Aorta (tissue), 5 donors: ENCODE results near the gene LRRC73. TPM values are rescaled to one million over a fixed set of nuclear protein-coding genes. Genes with fewer than 3 reads are reported as not detected.

Source experiments
- ATAC-seq: fragments of 200-7000 bp; cut with Tn5 transposase; one replicate; pipeline ENCODE4 v1.9.1; 2022; ENCODE audit warnings: moderate library complexity; ENCODE audit not compliant: low FRiP score
- DNase-seq, 2 donors: peaks; one replicate each; pipeline ENCODE4 v3.0.0-alpha.2; 2020
- H3K27ac ChIP-seq, 2 donors: one replicate each; pipeline ENCODE4 v1.5.1; 2013; ENCODE audit warnings: low read length in 2 of 2, mild to moderate bottlenecking in 2 of 2, moderate library complexity in 2 of 2, control low read depth in 1 of 2, inconsistent platforms in 1 of 2, low read depth in 1 of 2
- H3K27me3 ChIP-seq, 2 donors: one replicate each; pipeline ENCODE4 v1.6.1; 2013; ENCODE audit warnings: control low read depth in 1 of 2, low read length in 1 of 2, mild to moderate bottlenecking in 1 of 2, moderate library complexity in 1 of 2; ENCODE audit not compliant: insufficient read depth in 2 of 2, control insufficient read depth in 1 of 2
- H3K36me3 ChIP-seq, 2 donors: one replicate each; pipeline ENCODE4 v1.6.1; 2013; ENCODE audit warnings: control low read depth in 1 of 2, low read length in 1 of 2, mild to moderate bottlenecking in 1 of 2; ENCODE audit not compliant: insufficient read depth in 2 of 2, control insufficient read depth in 1 of 2
- H3K4me1 ChIP-seq, 2 donors: one replicate each; pipeline ENCODE4 v1.6.1; 2013; ENCODE audit warnings: low read length in 2 of 2, control low read depth in 1 of 2, mild to moderate bottlenecking in 1 of 2, moderate library complexity in 1 of 2; ENCODE audit not compliant: insufficient read depth in 2 of 2, control insufficient read depth in 1 of 2
- H3K4me3 ChIP-seq, 2 donors: one replicate each; pipeline ENCODE4 v1.5.1; 2013; ENCODE audit warnings: low read length in 2 of 2, control low read depth in 1 of 2, mild to moderate bottlenecking in 1 of 2
- H3K9me3 ChIP-seq: one replicate; pipeline ENCODE4 v1.6.1; 2013; ENCODE audit warnings: mild to moderate bottlenecking, low read length; ENCODE audit not compliant: control insufficient read depth
- WGBS, 2 donors: extraction: QIAGEN DNeasy Blood & Tissue Kit; methylation state at CpG; one replicate each; pipeline ENCODE4 v1.1.7; 2013; 5-methylcytosine and 5-hydroxymethylcytosine counted together
- intact Hi-C, 2 donors: fragments of 100-400 bp; cut with DNase I; formaldehyde crosslinking; loops; one replicate each; pipeline versions ENCODE4 v1.14.2 to v1.15.0; 2022
- polyA plus RNA-seq, 2 donors: library from polyadenylated mRNA; stranded (reverse); fragments of 200-250 nt; gene quantifications; one replicate each; pipeline ENCODE4 v1.2.3, GENCODE V29; 2013
- total RNA-seq, 2 donors: library from RNA; stranded (reverse); fragmentation: NEBNext Ultra II Directional; extraction: Animal tissue kit (Norgen Biotek cat#: 25700); gene quantifications; one replicate each; pipeline ENCODE4 v1.2.1, GENCODE V29; 2021
- donor health status: healthy with polysubstance abuse.
- donor health status: Bipolar disorder and iron deficiency.
- donor health status: DM: no; HTN: no; CAD: no.
- donor health status: DM: no; HTN: no; CAD: no.
- donor health status: DM: yes; HTN: yes; CAD: no.

The LRRC73 gene
- total and polyA plus RNA-seq, 4 donors: 0.39 to 1.6 (median 0.56) TPM

DNA sequence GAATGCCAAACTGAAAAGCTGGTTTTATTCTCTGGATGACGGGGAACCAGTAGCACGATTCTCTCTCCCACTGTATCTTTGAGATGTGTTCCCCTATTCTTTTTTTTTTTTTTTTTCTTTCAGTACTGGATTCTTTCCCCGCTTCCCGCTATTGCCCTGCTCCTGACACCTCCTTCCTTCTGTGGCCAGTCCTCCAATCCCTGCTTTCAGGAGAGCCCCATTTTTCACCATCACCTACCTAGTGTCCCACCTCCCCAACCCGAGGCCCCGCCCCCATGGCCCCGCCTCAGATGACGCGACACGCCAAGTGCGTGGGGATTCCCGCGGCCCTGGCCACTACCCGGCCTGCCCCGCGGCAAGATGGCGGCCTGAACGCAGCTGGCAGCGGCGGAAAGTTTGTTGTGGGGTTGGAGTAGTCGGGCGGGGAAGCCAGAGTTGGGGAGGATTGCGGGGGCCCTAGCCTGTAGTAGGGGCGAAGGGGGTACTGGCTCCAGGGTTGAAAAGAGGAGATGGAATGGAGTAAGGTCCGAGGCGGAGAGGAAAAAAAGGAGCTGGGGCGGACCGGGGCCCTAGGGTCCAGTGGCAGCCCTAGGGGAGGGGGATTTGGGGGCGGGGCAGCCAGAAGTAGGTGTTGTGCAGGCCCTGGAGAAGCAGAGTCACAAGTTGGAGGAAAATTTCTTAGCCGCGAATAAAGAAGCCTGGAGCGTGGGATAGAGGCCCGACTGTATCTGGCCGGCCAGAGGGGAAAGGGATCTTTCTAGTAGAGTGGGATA lies 32.7 kb downstream of the LRRC73 start, which contains the start of gene TJAP1:
TJAP1 (plus strand) TSS at position 336 of the 773 bp plus-strand sequence. CDS start 21,432 bp downstream, outside the sequence.
- Histone ChIP-seq H3K9me3 (no peaks in the 10 kb centered on the region), H3K4me1 (peaks cover 0 to 5% of the 10 kb centered on the region in 2 donors), H3K27me3 (no peaks in the 10 kb centered on the region), H3K4me3 (peak within 1 kb of the TSS; percentile 72 to 92), H3K36me3 (no peaks in the 10 kb centered on the region), H3K27ac (peak within 1 kb of the TSS in 1 of 2 donors; percentile 42)
- WGBS, 2 donors: 1% methylated on average over 34 of the region's 34 CpGs
- intact Hi-C loops: loop anchor here in 1 of 2 donors (2.0 kb wide), 1 partner anchor 15 kb away; no protein-coding TSS in a partner anchor
- DNase-seq (peak; percentile 95 to 99), ATAC-seq (peak; percentile 99)

DNA sequence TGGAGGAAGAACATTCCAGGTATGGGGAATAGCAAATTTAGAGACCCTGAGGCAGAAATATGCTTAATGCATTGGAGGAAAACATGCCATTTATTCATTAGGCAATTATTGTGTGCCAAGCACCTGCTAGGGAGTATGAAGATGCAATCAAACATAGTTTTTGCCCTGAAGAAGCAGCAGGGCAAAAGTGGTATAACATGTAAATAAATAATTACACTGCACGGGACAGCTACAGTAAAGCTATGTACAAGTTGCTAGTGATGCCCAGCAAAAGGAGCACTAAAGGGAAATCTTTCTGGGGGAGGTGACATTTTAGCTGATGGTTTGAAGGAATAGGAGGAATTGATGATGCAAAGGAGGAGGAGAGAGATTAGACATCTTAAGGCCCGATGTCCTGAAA lies 33.4 kb downstream of the LRRC73 start:
- ATAC-seq (no peak), DNase-seq (no peak)
- no peaks in the 10 kb centered on the region for H3K9me3 ChIP-seq
- H3K4me1 ChIP-seq: peaks cover 0 to 5% of the 10 kb centered on the region in 2 donors
- H3K27me3 ChIP-seq: no peaks in the 10 kb centered on the region
- H3K27ac ChIP-seq: no peak overlapping the region
- 36% methylated on average over 2 of the region's 2 CpGs for WGBS, 2 donors
- intact Hi-C loops: no loop called here
- peak overlapping the region in 1 of 2 donors; percentile 92 for H3K4me3 ChIP-seq
- no peaks in the 10 kb centered on the region for H3K36me3 ChIP-seq

DNA sequence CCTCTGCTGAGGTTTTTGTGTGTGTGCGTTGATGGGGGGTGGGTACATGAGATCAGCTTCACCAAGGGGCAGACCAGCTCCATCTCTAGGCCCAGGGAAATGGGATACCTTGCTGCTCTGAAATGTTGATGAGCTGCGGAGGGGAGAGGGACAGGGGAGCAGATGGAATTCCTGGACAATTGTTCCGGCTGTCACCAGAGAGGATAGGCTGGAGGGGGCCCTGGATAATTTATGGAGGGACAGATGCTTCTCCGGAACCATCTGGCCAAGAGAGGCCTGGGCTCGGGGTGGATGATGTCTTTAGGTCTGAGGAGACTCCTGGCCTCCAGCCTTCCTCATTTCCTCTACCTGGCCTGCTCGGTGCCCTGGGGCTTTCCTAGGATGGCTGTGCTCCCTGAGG lies 34.6 kb downstream of the LRRC73 start:
- Histone ChIP-seq H3K9me3 (no peaks in the 10 kb centered on the region), H3K27ac (no peak overlapping the region), H3K27me3 (no peaks in the 10 kb centered on the region), H3K36me3 (no peaks in the 10 kb centered on the region), H3K4me1 (peaks cover 0 to 5% of the 10 kb centered on the region in 2 donors), H3K4me3 (no peak overlapping the region)
- DNase-seq (no peak), ATAC-seq (no peak)
- intact Hi-C loops: no loop called here
- 63 to 66% methylated on average over 6 of the region's 6 CpGs for WGBS, 2 donors

DNA sequence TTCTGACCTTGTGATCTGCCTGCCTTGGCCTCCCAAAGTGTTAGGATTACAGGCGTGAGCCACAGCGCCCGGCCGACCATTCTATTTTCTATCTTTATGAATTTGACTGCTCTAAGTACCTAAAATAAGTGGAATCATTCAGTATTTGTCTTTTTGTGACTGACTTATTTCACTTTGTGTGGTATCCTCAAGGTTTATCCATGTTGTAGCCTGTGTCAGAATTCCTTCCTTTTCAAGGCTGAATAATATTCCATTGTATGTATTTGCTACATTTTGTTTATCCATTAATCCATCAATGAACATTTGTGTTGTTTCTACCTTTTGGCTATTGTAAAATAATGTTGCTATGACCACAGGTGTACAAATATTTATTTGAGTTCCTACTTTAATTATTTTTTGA lies 37.6 kb downstream of the LRRC73 start:
- Histone ChIP-seq H3K9me3 (no peaks in the 10 kb centered on the region), H3K36me3 (no peaks in the 10 kb centered on the region), H3K27ac (no peak overlapping the region), H3K27me3 (no peaks in the 10 kb centered on the region), H3K4me3 (no peak overlapping the region), H3K4me1 (no peaks in the 10 kb centered on the region)
- DNase-seq: no peak
- whole genome bisulfite sequencing, 2 donors: 94 to 98% methylated on average over 4 of the region's 4 CpGs
- intact Hi-C loops: no loop called here
- no peak for ATAC-seq

DNA sequence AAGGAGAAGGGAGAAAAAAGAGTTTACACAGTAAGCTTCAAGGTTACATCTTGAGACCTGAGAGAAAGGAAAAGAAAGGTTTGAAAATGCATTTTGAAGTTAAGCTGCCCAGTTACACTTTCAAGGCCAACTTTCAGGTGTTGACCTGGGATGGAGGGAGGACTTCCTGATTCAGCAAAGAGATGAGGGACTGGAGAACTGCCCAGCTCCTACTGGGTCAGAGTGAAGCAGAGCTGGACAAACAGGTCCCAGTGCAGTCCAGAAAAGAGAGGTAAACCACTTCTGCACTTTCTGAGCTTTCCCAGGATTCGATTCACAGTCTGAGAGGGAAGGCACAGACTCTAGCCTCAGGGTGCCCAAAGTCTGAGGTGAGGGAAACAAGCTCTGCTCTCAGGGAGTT lies 38.7 kb downstream of the LRRC73 start:
- Histone ChIP-seq H3K9me3 (no peaks in the 10 kb centered on the region), H3K4me3 (no peak overlapping the region), H3K27ac (no peak overlapping the region), H3K4me1 (no peaks in the 10 kb centered on the region), H3K36me3 (no peaks in the 10 kb centered on the region), H3K27me3 (no peaks in the 10 kb centered on the region)
- DNase-seq (no peak), ATAC-seq (no peak)
- intact Hi-C loops: no loop called here
- 70 to 81% methylated on average over 1 of the region's 1 CpG for WGBS, 2 donors

DNA sequence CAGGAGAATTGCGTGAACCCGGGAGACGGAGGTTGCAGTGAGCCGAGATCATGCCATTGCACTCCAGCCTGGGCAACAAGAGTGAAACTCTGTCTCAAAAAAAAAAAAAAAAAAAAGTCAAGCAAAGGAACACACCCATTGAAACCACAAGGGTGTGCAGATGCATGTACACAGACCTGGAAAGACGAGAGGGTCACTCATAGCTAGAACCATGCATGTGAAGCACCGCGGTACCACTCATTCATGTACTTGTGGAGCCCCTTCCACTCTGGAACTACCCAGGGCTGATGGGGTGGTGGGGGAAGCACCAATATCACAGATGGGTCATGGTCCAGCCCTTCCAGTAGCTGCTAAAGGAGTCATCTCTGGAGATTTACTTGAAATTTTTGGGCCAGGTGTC lies 40.2 kb downstream of the LRRC73 start:
- Histone ChIP-seq H3K4me3 (no peak overlapping the region), H3K9me3 (no peaks in the 10 kb centered on the region), H3K4me1 (no peaks in the 10 kb centered on the region), H3K27me3 (no peaks in the 10 kb centered on the region), H3K27ac (no peak overlapping the region), H3K36me3 (no peaks in the 10 kb centered on the region)
- DNase-seq (no peak), ATAC-seq (no peak)
- intact Hi-C loops: no loop called here
- 88 to 94% methylated on average over 7 of the region's 7 CpGs for WGBS, 2 donors

DNA sequence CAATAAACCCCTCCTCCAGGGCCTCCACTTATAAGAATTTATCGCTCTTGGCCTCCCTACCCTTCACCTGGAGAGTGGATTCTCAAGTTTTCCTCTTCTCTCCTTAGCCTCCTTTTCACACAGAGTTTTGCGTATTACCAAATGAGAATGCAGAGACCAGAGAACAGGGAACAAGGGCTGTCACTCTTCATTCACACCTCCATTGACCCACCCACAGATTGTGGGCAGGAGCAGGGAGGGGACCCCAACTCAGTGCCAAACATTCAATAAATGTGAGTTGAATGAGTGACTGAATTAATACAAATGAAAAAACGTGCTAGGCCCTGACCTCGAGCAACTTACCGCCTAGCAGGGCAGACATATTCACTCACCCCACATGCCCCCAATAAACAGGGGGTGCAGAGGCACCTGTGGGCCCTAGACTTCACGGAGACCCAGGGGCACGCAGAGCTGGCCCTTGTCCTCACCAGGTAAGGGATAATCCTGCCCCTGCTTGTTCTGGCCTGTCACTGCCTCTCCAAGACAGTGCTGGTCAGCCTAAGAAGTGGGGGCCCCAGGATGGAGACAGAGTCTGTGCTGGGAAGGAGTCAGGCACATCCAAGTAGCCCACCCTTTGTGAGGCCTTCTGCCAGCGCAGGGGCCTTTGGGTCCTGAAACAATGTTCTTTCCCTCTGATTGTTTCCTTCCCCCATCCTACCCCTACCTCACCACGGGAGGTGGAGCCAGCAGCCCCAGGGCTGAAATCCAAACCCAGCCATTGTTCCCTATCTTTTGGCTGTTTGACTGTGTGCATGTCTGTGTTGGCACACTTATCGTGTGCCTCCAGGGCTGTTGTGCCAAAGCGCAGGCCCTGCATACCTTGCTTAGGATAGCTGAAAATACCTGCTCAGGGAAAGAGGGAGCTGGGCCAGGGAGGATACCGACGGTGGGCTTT lies 41.1 kb downstream of the LRRC73 start:
- Histone ChIP-seq H3K27ac (no peak overlapping the region), H3K4me3 (no peak overlapping the region), H3K4me1 (no peaks in the 10 kb centered on the region), H3K9me3 (no peaks in the 10 kb centered on the region), H3K27me3 (no peaks in the 10 kb centered on the region), H3K36me3 (no peaks in the 10 kb centered on the region)
- peak; percentile 26 for ATAC-seq
- intact Hi-C loops: no loop called here
- no peak for DNase-seq
- 68 to 71% methylated on average over 13 of the region's 13 CpGs for WGBS, 2 donors

DNA sequence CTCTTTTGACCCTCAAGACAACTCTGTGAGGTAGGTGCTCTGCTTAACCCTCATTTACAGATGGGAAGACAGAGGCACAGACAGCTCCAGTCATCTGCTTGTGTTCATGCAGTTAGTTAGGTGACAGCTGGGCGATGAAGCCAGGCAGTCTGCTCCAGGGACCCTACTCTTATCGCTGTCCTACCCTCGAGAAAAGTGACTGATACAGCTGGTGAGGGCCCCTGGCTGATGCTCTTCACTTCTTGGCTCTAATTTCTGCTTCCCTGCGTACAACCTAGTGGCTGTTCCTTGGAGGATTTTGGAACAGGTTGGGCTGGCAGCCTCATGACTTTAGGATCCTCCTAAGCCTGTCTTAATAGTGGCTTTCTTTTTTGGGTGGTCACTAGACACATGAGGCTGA lies 41.9 kb downstream of the LRRC73 start:
- no peaks in the 10 kb centered on the region for H3K4me1 ChIP-seq
- no peaks in the 10 kb centered on the region for H3K36me3 ChIP-seq
- no peak for ATAC-seq

More for the DNA sequence above, 41.9 kb downstream of the LRRC73 start:
- Histone ChIP-seq H3K9me3 (no peaks in the 10 kb centered on the region), H3K4me3 (no peak overlapping the region), H3K27me3 (no peaks in the 10 kb centered on the region), H3K27ac (no peak overlapping the region)
- no peak for DNase-seq
- 80 to 83% methylated on average over 4 of the region's 4 CpGs for WGBS, 2 donors
- intact Hi-C loops: no loop called here
